MM.1S (cell line): ENCODE measurements around the gene FOXO6.

Experiments used
- CTCF ChIP-seq: fragments of 300-600 bp; sonication (generic); IDR thresholded peaks from 2 replicates; pipeline ENCODE4 v1.5.1; 2016; ENCODE audit warnings: antibody characterized with exemption, low read length, mixed read lengths
- EZH2 ChIP-seq: fragments of 300-600 bp; sonication (generic); optimal IDR thresholded peaks from 2 replicates; pipeline ENCODE3; 2017; ENCODE audit warnings: low read depth, mild to moderate bottlenecking, antibody characterized with exemption, low read length, mixed read lengths

GRCh38 chr1:41372600-41372993 lies 11.4 kb downstream of the FOXO6 start:
- TF ChIP-seq CTCF = no peak
- TF ChIP-seq EZH2 = no peak
